Measurements from ENCODE around the gene MYH10.

GRCh38 chr17:8484465-8484864, 146.1 kb downstream of the MYH10 start:
- TF ChIP-seq CTCF (IDR thresholded peaks at IDR 0.05) (no peak), POLR2A (IDR thresholded peaks at IDR 0.05) (no peak), POLR2AphosphoS5 (IDR thresholded peaks at IDR 0.05) (no peak)

All from upper lobe of left lung (tissue), 4 donors.